H9 (cell line): ENCODE measurements around the gene PAM. TPM values are rescaled to one million over a fixed set of nuclear protein-coding genes. Genes with fewer than 3 reads are reported as not detected.

Source experiments
- DNase-seq: peaks from one replicate; pipeline ENCODE4 v3.0.0-alpha.2; 2017
- H2AFZ ChIP-seq: one replicate; pipeline ENCODE4 v1.6.1; 2013; ENCODE audit warnings: mild to moderate bottlenecking, low read length, control low read depth, moderate library complexity
- H2AK5ac ChIP-seq: 2 replicates; pipeline ENCODE4 v1.6.1; 2013; ENCODE audit warnings: low read length, control low read depth, mixed read lengths; ENCODE audit not compliant: insufficient read length
- H2BK120ac ChIP-seq: one replicate; pipeline ENCODE4 v1.6.1; 2013; ENCODE audit warnings: low read depth, mild to moderate bottlenecking, low read length, control low read depth, inconsistent platforms; ENCODE audit not compliant: poor library complexity, severe bottlenecking
- H2BK12ac ChIP-seq: 2 replicates; pipeline ENCODE4 v1.6.1; 2013; ENCODE audit warnings: low read length, control low read depth, mixed read lengths, low read depth; ENCODE audit not compliant: insufficient read length
- H2BK15ac ChIP-seq: 2 replicates; pipeline ENCODE4 v1.6.1; 2013; ENCODE audit warnings: low read depth, low read length, control low read depth
- H2BK20ac ChIP-seq: one replicate; pipeline ENCODE4 v1.6.1; 2013; ENCODE audit warnings: low read depth, mild to moderate bottlenecking, low read length, control low read depth, inconsistent platforms; ENCODE audit not compliant: poor library complexity, severe bottlenecking
- H2BK5ac ChIP-seq: 2 replicates; pipeline ENCODE4 v1.6.1; 2013; ENCODE audit warnings: low read length, control low read depth, mixed read lengths; ENCODE audit not compliant: insufficient read length
- H3K14ac ChIP-seq: 2 replicates; pipeline ENCODE4 v1.6.1; 2013; ENCODE audit warnings: low read length, control low read depth; ENCODE audit not compliant: insufficient read depth
- H3K18ac ChIP-seq: 2 replicates; pipeline ENCODE4 v1.6.1; 2013; ENCODE audit warnings: low read depth, mild to moderate bottlenecking, mixed read lengths, low read length, control low read depth; ENCODE audit not compliant: insufficient read length
- H3K23ac ChIP-seq: 2 replicates; pipeline ENCODE4 v1.6.1; 2013; ENCODE audit warnings: low read length, control low read depth, mixed read lengths, low read depth; ENCODE audit not compliant: insufficient read length
- H3K23me2 ChIP-seq: 2 replicates; pipeline ENCODE4 v1.6.1; 2013; ENCODE audit warnings: low read depth, mild to moderate bottlenecking, mixed read lengths, low read length, control low read depth; ENCODE audit not compliant: insufficient read length, poor library complexity, severe bottlenecking
- H3K27ac ChIP-seq: 2 replicates; pipeline ENCODE4 v1.5.1; 2013; ENCODE audit warnings: low read length, control low read depth, mixed read lengths, low read depth; ENCODE audit not compliant: insufficient read length
- H3K27me3 ChIP-seq: 2 replicates; pipeline ENCODE4 v1.6.1; 2013; ENCODE audit warnings: low read length, control low read depth, inconsistent platforms; ENCODE audit not compliant: insufficient read depth
- H3K4ac ChIP-seq: 2 replicates; pipeline ENCODE4 v1.6.1; 2013; ENCODE audit warnings: low read depth, mild to moderate bottlenecking, control low read depth, inconsistent platforms, low read length, moderate library complexity
- H3K4me1 ChIP-seq: 2 replicates; pipeline ENCODE4 v1.6.1; 2013; ENCODE audit warnings: low read length, control low read depth, inconsistent platforms; ENCODE audit not compliant: insufficient read depth
- H3K4me2 ChIP-seq: 2 replicates; pipeline ENCODE4 v1.6.1; 2013; ENCODE audit warnings: low read length, control low read depth, mixed read lengths; ENCODE audit not compliant: insufficient read length, insufficient read depth
- H3K56ac ChIP-seq: 2 replicates; pipeline ENCODE4 v1.6.1; 2013; ENCODE audit warnings: low read depth, mild to moderate bottlenecking, mixed read lengths, low read length, control low read depth; ENCODE audit not compliant: insufficient read length
- H3K79me1 ChIP-seq: 2 replicates; pipeline ENCODE4 v1.6.1; 2013; ENCODE audit warnings: low read depth, mild to moderate bottlenecking, moderate library complexity, low read length, control low read depth, inconsistent platforms; ENCODE audit not compliant: insufficient read depth, poor library complexity, severe bottlenecking
- H3K79me2 ChIP-seq: 2 replicates; pipeline ENCODE4 v1.6.1; 2013; ENCODE audit warnings: low read length, control low read depth, inconsistent platforms; ENCODE audit not compliant: insufficient read depth
- H3K9ac ChIP-seq: 2 replicates; pipeline ENCODE4 v1.6.1; 2013; ENCODE audit warnings: low read length, control low read depth, mixed read lengths; ENCODE audit not compliant: insufficient read length; ENCODE audit errors: extremely low read depth
- H3K9me3 ChIP-seq: one replicate; pipeline ENCODE4 v1.6.1; 2013; ENCODE audit warnings: low read depth, low read length, inconsistent platforms; ENCODE audit not compliant: control insufficient read depth
- H3T11ph ChIP-seq: one replicate; pipeline ENCODE4 v1.6.1; 2013; ENCODE audit warnings: mild to moderate bottlenecking, low read length, control low read depth, inconsistent platforms
- H4K20me1 ChIP-seq: one replicate; pipeline ENCODE4 v1.6.1; 2013; ENCODE audit not compliant: control insufficient read depth, insufficient read length, insufficient read depth
- H4K5ac ChIP-seq: 2 replicates; pipeline ENCODE4 v1.6.1; 2013; ENCODE audit warnings: low read depth, mild to moderate bottlenecking, mixed read lengths, low read length, control low read depth; ENCODE audit not compliant: insufficient read length
- H4K8ac ChIP-seq: replicated peaks from 2 replicates; pipeline ENCODE4 v1.6.1; 2013; ENCODE audit warnings: low read length, control low read depth, mixed read lengths, low read depth; ENCODE audit not compliant: insufficient read length
- H4K91ac ChIP-seq: 2 replicates; pipeline ENCODE4 v1.6.1; 2013; ENCODE audit warnings: low read depth, mild to moderate bottlenecking, moderate library complexity, mixed read lengths, low read length, control low read depth; ENCODE audit not compliant: insufficient read length
- H3K27ac Mint-ChIP-seq, 3 experiments: 2 replicates in 2 of 3; 3 replicates in 1 of 3; pipeline ENCODE4 v1.8.0; 2020 to 2021; ENCODE audit warnings: mixed read lengths in 3 of 3, mild to moderate bottlenecking in 1 of 3, moderate library complexity in 1 of 3
- H3K27me3 Mint-ChIP-seq: 2 replicates; pipeline ENCODE4 v1.8.0; 2021; ENCODE audit warnings: low read depth, mild to moderate bottlenecking, moderate library complexity, mixed read lengths
- H3K36me3 Mint-ChIP-seq, 3 experiments: 2 replicates in 2 of 3; 3 replicates in 1 of 3; pipeline ENCODE4 v1.8.0; 2020 to 2021; ENCODE audit warnings: low read depth in 3 of 3, mixed read lengths in 3 of 3; ENCODE audit not compliant: insufficient read depth in 1 of 3
- H3K4me1 Mint-ChIP-seq, 2 experiments: 2 replicates each; pipeline ENCODE4 v1.8.0; 2020; ENCODE audit warnings: mixed read lengths in 2 of 2
- H3K4me3 Mint-ChIP-seq, 2 experiments: 2 replicates in 1 of 2; 3 replicates in 1 of 2; pipeline ENCODE4 v1.8.0; 2020 to 2021; ENCODE audit warnings: mild to moderate bottlenecking in 2 of 2, mixed read lengths in 2 of 2, moderate library complexity in 1 of 2
- H3K9me3 Mint-ChIP-seq, 2 experiments: 2 replicates in 1 of 2; 3 replicates in 1 of 2; pipeline ENCODE4 v1.8.0; 2020; ENCODE audit warnings: mild to moderate bottlenecking in 2 of 2, mixed read lengths in 2 of 2, moderate library complexity in 1 of 2
- WGBS: extraction: QIAGEN DNeasy Blood & Tissue Kit; methylation state at CpG from one replicate; pipeline ENCODE4 v1.1.7; 2013; ENCODE audit warnings: missing lambda C conversion rate, low lambda C conversion rate, mixed read lengths; ENCODE audit not compliant: insufficient read length; ENCODE audit errors: extremely low coverage; 5-methylcytosine and 5-hydroxymethylcytosine counted together
- total RNA-seq: library from RNA; stranded (reverse); gene quantifications from 2 replicates; pipeline ENCODE4 v1.2.1, GENCODE V29; 2021
- TF ChIP-seq, protein P1 (sequence below): fragments of 200-600 bp; sonication (generic); conservative IDR thresholded peaks from 3 replicates; pipeline ENCODE4 v1.8.0; 2021; ENCODE audit warnings: antibody characterized with exemption, mild to moderate bottlenecking

PAM gene
- total RNA-seq, 1 experiment from 2014 or later: 31.5 TPM

DNA sequence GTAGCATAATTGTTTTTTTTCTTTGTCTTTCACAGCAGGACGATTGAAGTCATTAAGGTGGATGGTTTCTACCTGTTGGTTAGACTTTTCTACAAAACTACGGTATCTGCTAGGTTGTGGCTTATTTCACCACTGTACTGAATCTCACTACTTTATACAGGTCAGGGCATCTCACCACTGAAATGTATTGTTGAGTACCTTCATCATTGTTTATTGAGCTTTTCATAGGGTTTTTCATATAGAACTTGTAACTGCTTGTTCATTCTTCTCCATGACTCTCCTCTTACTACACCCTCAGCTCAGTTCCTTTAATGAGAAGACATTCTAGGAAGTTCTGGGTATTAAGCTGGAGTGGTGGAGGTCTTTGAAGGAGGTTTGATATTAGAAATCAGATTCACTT, 75.1 kb downstream of the PAM start:
- H3K27ac Mint-ChIP-seq: no peak overlapping the region
- no peaks in the 10 kb centered on the region for H3K79me1 ChIP-seq
- H3K79me2 ChIP-seq: no peaks in the 10 kb centered on the region
- H3K14ac ChIP-seq: no peak overlapping the region
- H3K9ac ChIP-seq: no peak overlapping the region
- TF ChIP-seq, protein P1, sequence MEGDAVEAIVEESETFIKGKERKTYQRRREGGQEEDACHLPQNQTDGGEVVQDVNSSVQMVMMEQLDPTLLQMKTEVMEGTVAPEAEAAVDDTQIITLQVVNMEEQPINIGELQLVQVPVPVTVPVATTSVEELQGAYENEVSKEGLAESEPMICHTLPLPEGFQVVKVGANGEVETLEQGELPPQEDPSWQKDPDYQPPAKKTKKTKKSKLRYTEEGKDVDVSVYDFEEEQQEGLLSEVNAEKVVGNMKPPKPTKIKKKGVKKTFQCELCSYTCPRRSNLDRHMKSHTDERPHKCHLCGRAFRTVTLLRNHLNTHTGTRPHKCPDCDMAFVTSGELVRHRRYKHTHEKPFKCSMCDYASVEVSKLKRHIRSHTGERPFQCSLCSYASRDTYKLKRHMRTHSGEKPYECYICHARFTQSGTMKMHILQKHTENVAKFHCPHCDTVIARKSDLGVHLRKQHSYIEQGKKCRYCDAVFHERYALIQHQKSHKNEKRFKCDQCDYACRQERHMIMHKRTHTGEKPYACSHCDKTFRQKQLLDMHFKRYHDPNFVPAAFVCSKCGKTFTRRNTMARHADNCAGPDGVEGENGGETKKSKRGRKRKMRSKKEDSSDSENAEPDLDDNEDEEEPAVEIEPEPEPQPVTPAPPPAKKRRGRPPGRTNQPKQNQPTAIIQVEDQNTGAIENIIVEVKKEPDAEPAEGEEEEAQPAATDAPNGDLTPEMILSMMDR: no peak
- H3K4ac ChIP-seq: no peak overlapping the region
- H3K27ac ChIP-seq: no peak overlapping the region
- no peak overlapping the region for H3K18ac ChIP-seq
- peaks cover 0 to 5% (median 0%) of the 10 kb centered on the region in 3 experiments; a peak in 1 of 7 replicates for H3K36me3 Mint-ChIP-seq
- no peak overlapping the region for H3T11ph ChIP-seq
- H2AK5ac ChIP-seq: no peak overlapping the region
- H2BK15ac ChIP-seq: no peak overlapping the region
- no peaks in the 10 kb centered on the region for H3K27me3 ChIP-seq
- peaks cover 4 to 12% of the 10 kb centered on the region in 2 experiments for H3K4me1 Mint-ChIP-seq
- no peaks in the 10 kb centered on the region for H3K27me3 Mint-ChIP-seq
- no peak overlapping the region for H2BK12ac ChIP-seq
- H2BK120ac ChIP-seq: no peak overlapping the region
- H2AFZ ChIP-seq: no peak overlapping the region
- no peak overlapping the region for H4K5ac ChIP-seq
- H4K20me1 ChIP-seq: no peaks in the 10 kb centered on the region
- H3K23ac ChIP-seq: no peak overlapping the region
- no peak overlapping the region for H3K4me3 Mint-ChIP-seq
- H3K4me1 ChIP-seq: no peaks in the 10 kb centered on the region
- no peak overlapping the region for H3K56ac ChIP-seq
- H3K4me2 ChIP-seq: no peak overlapping the region
- no peak overlapping the region for H2BK20ac ChIP-seq
- no peak for DNase-seq
- H2BK5ac ChIP-seq: no peak overlapping the region
- H3K9me3 Mint-ChIP-seq: peaks cover 0 to 3% of the 10 kb centered on the region in 2 experiments; a peak in 2 of 5 replicates
- no peak overlapping the region for H4K91ac ChIP-seq
- H3K9me3 ChIP-seq: no peaks in the 10 kb centered on the region
- no CpG with 5 or more reads among the region's 2 CpGs for WGBS
- no peak overlapping the region for H4K8ac ChIP-seq
- no peaks in the 10 kb centered on the region for H3K23me2 ChIP-seq
